K562 (cell line): ENCODE measurements around the gene DPP8. TPM values are rescaled to one million over a fixed set of nuclear protein-coding genes. Genes with fewer than 3 reads are reported as not detected.
A peak's percentile ranks its signal among the peaks of the same experiment; 100 is the strongest.

Experiments used
- AFF4 ChIP-seq: sonication (generic); formaldehyde crosslinking; IDR thresholded peaks from 2 replicates; pipeline ENCODE4 v1.8.0; 2023; ENCODE audit warnings: mild to moderate bottlenecking, missing genetic modification reagents
- ATF3 ChIP-seq, 2 experiments: fragments of 450-650 bp in 1 of 2; sonication (generic) in 1 of 2; formaldehyde crosslinking in 1 of 2; IDR thresholded peaks in 1 of 2; conservative IDR thresholded peaks in 1 of 2; 2 replicates each; pipeline versions ENCODE4 v1.6.1 to v1.8.1; 2016 to 2023; ENCODE audit warnings: mild to moderate bottlenecking in 2 of 2, moderate library complexity in 2 of 2, inconsistent platforms in 1 of 2, missing genetic modification reagents in 1 of 2
- BMI1 ChIP-seq: fragments of 150-350 bp; IDR thresholded peaks from 2 replicates; pipeline ENCODE4 v1.6.1; 2014; ENCODE audit warnings: low read length
- HDAC3 ChIP-seq: fragments of 450-650 bp; IDR thresholded peaks from 2 replicates; pipeline ENCODE4 v1.6.1; 2018; ENCODE audit warnings: borderline replicate concordance, mild to moderate bottlenecking, moderate library complexity; ENCODE audit not compliant: partially characterized antibody
- HNRNPH1 ChIP-seq: fragments of 200-400 bp; formaldehyde crosslinking; optimal IDR thresholded peaks from 2 replicates; pipeline ENCODE3; 2017; ENCODE audit warnings: low read depth, mild to moderate bottlenecking, low read length, moderate library complexity
- NONO ChIP-seq, 2 experiments: fragments of 200-400 bp in 1 of 2; fragments of 450-650 bp in 1 of 2; formaldehyde crosslinking in 1 of 2; IDR thresholded peaks; 2 replicates each; pipeline ENCODE4 v1.6.1; 2017; ENCODE audit warnings: low read depth in 2 of 2, mild to moderate bottlenecking in 2 of 2, moderate library complexity in 2 of 2, low read length in 1 of 2
- PYGO2 ChIP-seq: fragments of 450-650 bp; IDR thresholded peaks from 2 replicates; pipeline ENCODE4 v1.6.1; 2016; ENCODE audit warnings: mild to moderate bottlenecking, missing genetic modification characterization, moderate library complexity, missing compliant biosample characterization
- SLC30A9 ChIP-seq: fragments of 250-450 bp; sonication (Bioruptor Pico); IDR thresholded peaks from 2 replicates; pipeline ENCODE4 v1.8.0; 2022; ENCODE audit warnings: mild to moderate bottlenecking, moderate library complexity
- SMAD1 ChIP-seq: fragments of 150-350 bp; IDR thresholded peaks from 2 replicates; pipeline ENCODE4 v1.6.1; 2014; ENCODE audit warnings: low read length, low read depth; ENCODE audit not compliant: partially characterized antibody
- SMARCB1 ChIP-seq: IDR thresholded peaks from 2 replicates; pipeline ENCODE4 v1.6.1; 2011; ENCODE audit warnings: improper control_type of control experiment, low read depth; ENCODE audit not compliant: insufficient read length
- THRB ChIP-seq: fragments of 450-650 bp; formaldehyde crosslinking; conservative IDR thresholded peaks from 2 replicates; pipeline ENCODE4 v1.4.0; 2022; ENCODE audit warnings: mild to moderate bottlenecking, missing genetic modification characterization
- ZBTB12 ChIP-seq: fragments of 250-450 bp; sonication (Bioruptor Pico); IDR thresholded peaks from 2 replicates; pipeline ENCODE4 v1.4.0; 2020
- ZNF224 ChIP-seq: sonication (generic); formaldehyde crosslinking; IDR thresholded peaks from 2 replicates; pipeline ENCODE4 v1.8.0; 2022; ENCODE audit warnings: mild to moderate bottlenecking, missing genetic modification reagents
- ZNF512 ChIP-seq: IDR thresholded peaks from 2 replicates; pipeline ENCODE4 v1.6.1; 2016; ENCODE audit warnings: missing genetic modification characterization, missing compliant biosample characterization
- ZNF584 ChIP-seq: fragments of 200-800 bp; sonication (Bioruptor generic); IDR thresholded peaks from 2 replicates; pipeline ENCODE4 v1.6.1; 2016; ENCODE audit warnings: low read depth, mild to moderate bottlenecking, missing genetic modification characterization, missing compliant biosample characterization
- ZNF586 ChIP-seq: fragments of 450-650 bp; formaldehyde crosslinking; conservative IDR thresholded peaks from 2 replicates; pipeline ENCODE4 v1.4.0; 2020; ENCODE audit warnings: mild to moderate bottlenecking, moderate library complexity
- ZNF668 ChIP-seq: fragments of 250-450 bp; sonication (Bioruptor Pico); IDR thresholded peaks from 2 replicates; pipeline ENCODE4 v1.8.0; 2022; ENCODE audit warnings: mild to moderate bottlenecking, inconsistent platforms
- polyA plus RNA-seq, 8 experiments: library from polyadenylated mRNA; depleted of rRNA in 4 of 8; stranded (reverse) in 5 of 8; unstranded in 3 of 8; fragments of >200 nt; fragmentation: Nextera tagmentation in 2 of 8; fragmentation: Illumina TruSeq in 1 of 8; extraction: Ambion mirVana in 2 of 8; extraction: Trizol in 1 of 8; gene quantifications; 2 replicates each; pipeline versions ENCODE4 v1.2.1 to v1.2.3, GENCODE V29; 2011 to 2014; ENCODE audit warnings: inconsistent platforms in 1 of 8, missing spikeins in 1 of 8
- total RNA-seq, 7 experiments: library from RNA; depleted of rRNA in 6 of 7; stranded (reverse); fragments of >200 nt in 6 of 7; fragmentation: Illumina TruSeq in 2 of 7; extraction: Trizol in 2 of 7; gene quantifications; 2 replicates each; pipeline versions ENCODE4 v1.2.1 to v1.2.3, GENCODE V29; 2011 to 2021; ENCODE audit warnings: low replicate concordance in 1 of 7

DPP8 gene
- total and polyA plus RNA-seq, 9 of the 15 experiments (the other 6 are each of a cell fraction or from before 2014, with no cell fraction given): 5.5 to 36.7 (median 20.7) TPM

DNA sequence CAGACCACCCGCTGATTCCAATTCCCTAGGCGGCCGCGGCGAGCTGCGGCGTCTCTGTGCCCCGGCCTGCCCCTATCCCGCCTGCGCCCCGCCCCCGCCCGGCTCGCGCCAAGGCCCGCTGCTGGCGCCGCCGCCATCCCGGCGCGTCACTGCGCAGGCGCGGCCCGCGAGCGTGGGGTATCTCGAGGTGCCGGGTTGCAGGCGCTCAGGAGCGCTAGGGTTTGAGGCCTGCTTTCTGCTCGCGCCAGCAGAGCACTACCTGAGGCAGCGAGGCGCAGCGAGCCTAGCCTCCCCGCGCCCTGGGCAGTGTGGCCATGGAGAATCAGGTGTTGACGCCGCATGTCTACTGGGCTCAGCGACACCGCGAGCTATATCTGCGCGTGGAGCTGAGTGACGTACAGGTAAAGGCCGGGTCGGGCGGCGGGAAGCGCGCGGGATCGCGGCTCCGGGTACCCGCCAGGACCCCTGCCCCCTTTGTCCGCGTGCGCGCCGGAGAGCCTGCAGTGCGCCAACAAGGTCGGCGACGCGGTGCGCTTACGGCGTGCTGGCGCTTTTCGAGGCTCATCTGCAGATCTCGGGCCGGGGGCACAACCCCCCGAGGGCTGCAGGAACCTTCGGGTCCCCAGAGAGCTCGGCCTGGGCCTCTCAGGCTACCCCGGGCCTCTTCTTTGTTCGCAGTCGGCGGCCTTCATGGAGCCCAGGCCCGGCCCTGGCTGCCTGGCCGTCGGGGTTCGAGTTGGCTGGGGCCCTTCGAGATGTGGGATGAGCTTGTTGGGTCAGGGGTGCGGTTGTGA lies 13.0 kb upstream of the DPP8 start, which contains the start of gene HACD3 (continued):
- TF ChIP-seq ZNF512 (tag) (no peak), ZNF584 (no peak), ZNF224 (no peak), ZNF668 (CRISPR knock-in tag) (no peak), NONO (IDR thresholded peaks at IDR 0.05; ENCODE audit: low read depth in 2 of 2, low read length in 1 of 2) (peak; percentile 31 to 36; a peak in 1 of 4 replicates), SLC30A9 (CRISPR knock-in tag) (no peak), PYGO2 (tag) (no peak), ZNF586 (CRISPR knock-in tag) (no peak), SMARCB1 (no peak), THRB (CRISPR knock-in tag) (no peak), AFF4 (CRISPR knock-in tag) (no peak), ATF3 (IDR thresholded peaks at IDR 0.05) (no peak), ATF3 (CRISPR knock-in tag; conservative IDR thresholded peaks at IDR 0.05) (peak; percentile 8; the same call in 1 of the 2 replicates), HDAC3 (no peak), ZBTB12 (0 out of 2 replicates have a peak, but pooled peaks have one; percentile 20), HNRNPH1 (no peak), SMAD1 (no peak), BMI1 (no peak)
